Mesenchymal stem cell (in vitro differentiated cells and primary cell): ENCODE data around the gene RAPGEF4.

ENCODE experiments used
- DNase-seq: peaks from one replicate; pipeline ENCODE4 v3.0.0-alpha.2; 2013
- H2AFZ ChIP-seq: one replicate; pipeline ENCODE4 v1.6.1; 2013; ENCODE audit warnings: low read depth, mild to moderate bottlenecking, control low read depth, inconsistent platforms, low read length, moderate library complexity
- H2AK5ac ChIP-seq: 2 replicates; pipeline ENCODE4 v1.6.1; 2013; ENCODE audit warnings: low read length, moderate library complexity, mild to moderate bottlenecking, inconsistent platforms; ENCODE audit not compliant: severe bottlenecking
- H2BK120ac ChIP-seq: one replicate; pipeline ENCODE4 v1.6.1; 2013; ENCODE audit warnings: low read depth, mild to moderate bottlenecking, inconsistent platforms, low read length, moderate library complexity
- H2BK12ac ChIP-seq, 2 experiments: one replicate each; pipeline ENCODE4 v1.6.1; 2013; ENCODE audit warnings: inconsistent platforms in 2 of 2, low read length in 2 of 2, mild to moderate bottlenecking in 2 of 2, moderate library complexity in 2 of 2, control low read depth in 1 of 2
- H2BK15ac ChIP-seq: one replicate; pipeline ENCODE4 v1.6.1; 2013; ENCODE audit warnings: mild to moderate bottlenecking, low read depth, inconsistent platforms; ENCODE audit not compliant: poor library complexity, severe bottlenecking
- H2BK5ac ChIP-seq: 2 replicates; pipeline ENCODE4 v1.6.1; 2013; ENCODE audit warnings: low read depth, mild to moderate bottlenecking, low read length, control low read depth, inconsistent platforms; ENCODE audit not compliant: poor library complexity, severe bottlenecking
- H3K14ac ChIP-seq, 2 experiments: one replicate each; pipeline ENCODE4 v1.6.1; 2013; ENCODE audit warnings: inconsistent platforms in 2 of 2, low read length in 2 of 2, control low read depth in 1 of 2, mild to moderate bottlenecking in 1 of 2, moderate library complexity in 1 of 2
- H3K18ac ChIP-seq, 2 experiments: one replicate each; pipeline ENCODE4 v1.6.1; 2013; ENCODE audit warnings: inconsistent platforms in 2 of 2, low read length in 2 of 2, control low read depth in 1 of 2, low read depth in 1 of 2, mild to moderate bottlenecking in 1 of 2
- H3K23ac ChIP-seq, 2 experiments: one replicate each; pipeline ENCODE4 v1.6.1; 2013; ENCODE audit warnings: inconsistent platforms in 2 of 2, low read length in 2 of 2, mild to moderate bottlenecking in 2 of 2, moderate library complexity in 2 of 2, control low read depth in 1 of 2
- H3K27ac ChIP-seq: 2 replicates; pipeline ENCODE4 v1.5.1; 2013; ENCODE audit warnings: mild to moderate bottlenecking, moderate library complexity, low read length, control low read depth, inconsistent platforms; ENCODE audit not compliant: poor library complexity, severe bottlenecking
- H3K27me3 ChIP-seq, 2 experiments: 2 replicates each; pipeline versions ENCODE4 v1.6.1 to v1.7.0; 2013; ENCODE audit warnings: low read length in 2 of 2, mild to moderate bottlenecking in 2 of 2, moderate library complexity in 2 of 2, control low read depth in 1 of 2, inconsistent platforms in 1 of 2; ENCODE audit not compliant: control insufficient read depth in 1 of 2, insufficient read depth in 1 of 2
- H3K36me3 ChIP-seq, 2 experiments: 2 replicates each; pipeline versions ENCODE4 v1.6.1 to v1.7.0; 2013; ENCODE audit warnings: low read length in 2 of 2, control low read depth in 1 of 2, inconsistent platforms in 1 of 2, low read depth in 1 of 2, mild to moderate bottlenecking in 1 of 2; ENCODE audit not compliant: insufficient read depth in 2 of 2, control insufficient read depth in 1 of 2
- H3K4ac ChIP-seq, 2 experiments: one replicate each; pipeline ENCODE4 v1.6.1; 2013; ENCODE audit warnings: inconsistent platforms in 2 of 2, low read length in 2 of 2, mild to moderate bottlenecking in 2 of 2, moderate library complexity in 2 of 2, control low read depth in 1 of 2, low read depth in 1 of 2
- H3K4me1 ChIP-seq: 2 replicates; pipeline ENCODE4 v1.6.1; 2013; ENCODE audit warnings: low read depth, low read length, control low read depth; ENCODE audit not compliant: control insufficient read depth, insufficient read depth
- H3K4me2 ChIP-seq: 2 replicates; pipeline ENCODE4 v1.6.1; 2013; ENCODE audit warnings: low read length, mild to moderate bottlenecking, inconsistent platforms; ENCODE audit not compliant: poor library complexity, severe bottlenecking
- H3K4me3 ChIP-seq, 2 experiments: 2 replicates each; pipeline versions ENCODE4 v1.5.1 to v1.7.0; 2013; ENCODE audit warnings: low read length in 2 of 2, mild to moderate bottlenecking in 2 of 2, control low read depth in 1 of 2, low read depth in 1 of 2; ENCODE audit not compliant: insufficient read depth in 1 of 2
- H3K79me1 ChIP-seq: replicated peaks from 2 replicates; pipeline ENCODE4 v1.6.1; 2013; ENCODE audit warnings: mild to moderate bottlenecking, control low read depth, low read length, inconsistent platforms; ENCODE audit not compliant: poor library complexity, severe bottlenecking
- H3K9ac ChIP-seq: 2 replicates; pipeline ENCODE4 v1.7.0; 2013; ENCODE audit warnings: mild to moderate bottlenecking, low read length, moderate library complexity
- H3K9me3 ChIP-seq: 2 replicates; pipeline ENCODE4 v1.7.0; 2013; ENCODE audit warnings: mild to moderate bottlenecking, low read length; ENCODE audit not compliant: control insufficient read depth
- H4K8ac ChIP-seq: one replicate; pipeline ENCODE4 v1.6.1; 2013; ENCODE audit warnings: inconsistent platforms, mild to moderate bottlenecking, low read length, moderate library complexity
- H4K91ac ChIP-seq: one replicate; pipeline ENCODE4 v1.6.1; 2013; ENCODE audit warnings: mild to moderate bottlenecking, low read length, inconsistent platforms
- WGBS: methylation state at CpG from one replicate; pipeline ENCODE4 v1.1.7; 2013; ENCODE audit warnings: mixed read lengths; 5-methylcytosine and 5-hydroxymethylcytosine counted together

Gene RAPGEF4

GRCh38 chr2:172919732-172920131, 184.1 kb downstream of the RAPGEF4 start:
- no peak overlapping the region for H2AFZ ChIP-seq
- H3K14ac ChIP-seq = no peak overlapping the region
- H3K18ac ChIP-seq = no peak overlapping the region
- H3K27ac ChIP-seq = no peak overlapping the region
- H3K79me1 ChIP-seq = no peaks in the 10 kb centered on the region
- over 99% methylated on average over 5 of the region's 5 CpGs for WGBS
- H3K4me3 ChIP-seq = no peak overlapping the region
- no peak for DNase-seq
- no peak overlapping the region for H3K23ac ChIP-seq
- no peak overlapping the region for H4K8ac ChIP-seq
- no peak overlapping the region for H3K4me2 ChIP-seq
- no peak overlapping the region for H4K91ac ChIP-seq
- no peak overlapping the region for H3K9ac ChIP-seq
- H3K27me3 ChIP-seq = no peaks in the 10 kb centered on the region
- H2BK12ac ChIP-seq = no peak overlapping the region
- no peak overlapping the region for H2BK120ac ChIP-seq
- H2BK5ac ChIP-seq = no peak overlapping the region
- no peak overlapping the region for H3K4ac ChIP-seq
- H3K4me1 ChIP-seq = peaks cover 5% of the 10 kb centered on the region
- H3K9me3 ChIP-seq = no peaks in the 10 kb centered on the region
- no peaks in the 10 kb centered on the region for H3K36me3 ChIP-seq
- no peak overlapping the region for H2BK15ac ChIP-seq
- H2AK5ac ChIP-seq = no peak overlapping the region

- Histone ChIP-seq H4K91ac (no peak overlapping the region), H3K4me3 (no peak overlapping the region), H3K36me3 (no peaks in the 10 kb centered on the region), H3K4me1 (peaks cover 2% of the 10 kb centered on the region), H3K9ac (no peak overlapping the region), H3K27ac (peak overlapping the region; percentile 11), H2BK12ac (no peak overlapping the region), H4K8ac (no peak overlapping the region), H3K18ac (no peak overlapping the region), H3K4me2 (no peak overlapping the region), H3K14ac (no peak overlapping the region), H3K23ac (no peak overlapping the region), H3K9me3 (no peaks in the 10 kb centered on the region), H2BK15ac (no peak overlapping the region), H3K79me1 (no peaks in the 10 kb centered on the region), H3K4ac (no peak overlapping the region), H2AK5ac (no peak overlapping the region), H3K27me3 (no peaks in the 10 kb centered on the region), H2AFZ (no peak overlapping the region), H2BK120ac (no peak overlapping the region), H2BK5ac (no peak overlapping the region)
- DNase-seq = peak; percentile 75
- 64% methylated on average over 5 of the region's 6 CpGs for WGBS
Observed at GRCh38 chr2:172921532-172922236, 186.0 kb downstream of the RAPGEF4 start.

DNA sequence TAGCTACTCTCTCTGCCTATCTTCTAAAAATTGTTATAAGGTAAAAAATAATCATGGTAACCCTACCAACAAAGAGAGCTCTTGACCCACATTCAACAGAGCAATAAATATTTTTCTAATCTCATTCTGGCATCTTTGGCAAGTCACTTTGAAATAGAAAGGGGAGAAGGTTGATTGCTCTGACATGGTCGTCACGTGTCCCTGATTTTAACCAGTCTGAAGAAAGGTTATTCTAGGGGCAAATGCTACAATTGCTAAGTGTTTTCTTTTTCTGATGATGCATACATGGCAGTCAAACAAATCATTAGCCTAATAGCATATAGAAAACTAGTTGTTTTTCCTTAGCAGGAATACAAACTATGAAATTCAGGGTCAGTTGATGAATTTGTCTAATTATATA, 186.7 kb downstream of the RAPGEF4 start:
- no peak overlapping the region for H3K4ac ChIP-seq
- H3K27ac ChIP-seq = no peak overlapping the region
- no peak overlapping the region for H3K14ac ChIP-seq
- DNase-seq = no peak
- H2BK5ac ChIP-seq = no peak overlapping the region
- no peak overlapping the region for H4K91ac ChIP-seq
- H3K18ac ChIP-seq = no peak overlapping the region
- no peak overlapping the region for H2AFZ ChIP-seq
- H4K8ac ChIP-seq = no peak overlapping the region
- no CpG with 5 or more reads among the region's 2 CpGs for WGBS
- no peak overlapping the region for H2AK5ac ChIP-seq
- no peak overlapping the region for H3K23ac ChIP-seq
- no peaks in the 10 kb centered on the region for H3K79me1 ChIP-seq
- peaks cover 2% of the 10 kb centered on the region for H3K4me1 ChIP-seq
- no peaks in the 10 kb centered on the region for H3K9me3 ChIP-seq
- H2BK12ac ChIP-seq = no peak overlapping the region
- H3K9ac ChIP-seq = no peak overlapping the region
- no peaks in the 10 kb centered on the region for H3K27me3 ChIP-seq
- no peak overlapping the region for H3K4me2 ChIP-seq
- H2BK120ac ChIP-seq = no peak overlapping the region
- no peaks in the 10 kb centered on the region for H3K36me3 ChIP-seq
- H3K4me3 ChIP-seq = no peak overlapping the region
- H2BK15ac ChIP-seq = no peak overlapping the region

DNA sequence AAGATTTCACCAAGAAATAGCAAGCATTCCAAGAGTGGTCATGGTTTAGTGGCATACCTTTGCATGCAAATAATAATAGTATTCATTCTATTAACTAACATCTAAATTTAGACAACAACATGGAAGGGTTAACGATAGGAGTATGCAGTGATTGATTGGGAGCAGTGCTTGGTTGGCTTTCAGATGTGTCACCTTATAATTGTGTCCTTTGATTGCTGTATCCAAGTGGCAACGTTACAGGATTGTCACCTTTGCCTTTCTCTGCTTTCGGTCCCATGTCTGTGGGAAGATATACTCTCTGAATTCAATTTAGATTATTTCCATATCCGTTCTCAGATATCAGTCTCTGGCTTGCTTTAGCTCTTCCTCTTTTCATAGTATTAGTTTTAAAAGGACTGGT, 187.2 kb downstream of the RAPGEF4 start:
- Histone ChIP-seq H3K4me1 (peaks cover 2% of the 10 kb centered on the region), H3K27me3 (no peaks in the 10 kb centered on the region), H4K8ac (no peak overlapping the region), H2BK120ac (no peak overlapping the region), H2BK15ac (no peak overlapping the region), H3K9me3 (no peaks in the 10 kb centered on the region), H3K27ac (no peak overlapping the region), H3K4ac (no peak overlapping the region), H2BK5ac (no peak overlapping the region), H2AK5ac (no peak overlapping the region), H3K14ac (no peak overlapping the region), H3K18ac (no peak overlapping the region), H4K91ac (no peak overlapping the region), H3K4me2 (no peak overlapping the region), H3K23ac (no peak overlapping the region), H2AFZ (no peak overlapping the region), H3K9ac (no peak overlapping the region), H2BK12ac (no peak overlapping the region), H3K4me3 (no peak overlapping the region), H3K79me1 (no peaks in the 10 kb centered on the region), H3K36me3 (no peaks in the 10 kb centered on the region)
- no peak for DNase-seq
- 83% methylated on average over 2 of the region's 4 CpGs for WGBS
